Suprapubic skin (tissue), 4 donors: ENCODE measurements around the gene PFKFB2. TPM values are rescaled to one million over a fixed set of nuclear protein-coding genes. Genes with fewer than 3 reads are reported as not detected.

Source experiments
- DNase-seq, 2 donors: peaks; one replicate each; pipeline ENCODE4 v3.0.0-alpha.2; 2019; ENCODE audit warnings: low spot score in 2 of 2
- H3K27ac ChIP-seq: fragments of 200-600 bp; sonication (generic); one replicate; pipeline ENCODE4 v1.5.1; 2019
- H3K27me3 ChIP-seq: fragments of 200-600 bp; sonication (generic); one replicate; pipeline ENCODE4 v1.5.1; 2019
- H3K36me3 ChIP-seq: fragments of 200-600 bp; sonication (generic); one replicate; pipeline ENCODE4 v1.5.1; 2019
- H3K4me1 ChIP-seq: fragments of 200-600 bp; sonication (generic); one replicate; pipeline ENCODE4 v1.5.1; 2019
- H3K4me3 ChIP-seq: fragments of 200-600 bp; sonication (generic); one replicate; pipeline ENCODE4 v1.5.1; 2019; ENCODE audit warnings: mild to moderate bottlenecking
- H3K9me3 ChIP-seq: fragments of 200-600 bp; sonication (generic); one replicate; pipeline ENCODE4 v1.5.1; 2019
- EP300 ChIP-seq: sonication (generic); formaldehyde crosslinking; IDR thresholded peaks from one replicate; pipeline ENCODE4 v1.6.1; 2017; ENCODE audit warnings: antibody characterized with exemption
- POLR2A ChIP-seq, 2 donors: fragments of 450-650 bp; IDR thresholded peaks; one replicate each; pipeline ENCODE4 v1.6.1; 2017; ENCODE audit warnings: antibody characterized with exemption in 2 of 2, mild to moderate bottlenecking in 2 of 2, moderate library complexity in 2 of 2
- POLR2AphosphoS5 ChIP-seq, 3 donors: sonication (generic); formaldehyde crosslinking; IDR thresholded peaks; one replicate each; pipeline ENCODE4 v1.6.1; 2017; ENCODE audit warnings: antibody characterized with exemption in 3 of 3
- WGBS: methylation state at CpG from one replicate; pipeline ENCODE4 v1.1.5; 2018; 5-methylcytosine and 5-hydroxymethylcytosine counted together
- total RNA-seq, 4 donors: library from RNA; depleted of rRNA; stranded (reverse); fragments of >200 nt; gene quantifications; one replicate each; pipeline ENCODE4 v1.1.0, GENCODE V29; 2016
- TF ChIP-seq, protein P1 (sequence below), 2 donors: fragments of 200-600 bp in 1 of 2; fragments of 450-650 bp in 1 of 2; sonication (generic) in 1 of 2; IDR thresholded peaks; one replicate each; pipeline ENCODE4 v1.5.1; 2016 to 2019; ENCODE audit warnings: antibody characterized with exemption in 2 of 2, mild to moderate bottlenecking in 1 of 2, moderate library complexity in 1 of 2

PFKFB2 gene
- total RNA-seq, 4 donors from 2014 or later, result 11.8 to 33.1 (median 17.1) TPM

DNA sequence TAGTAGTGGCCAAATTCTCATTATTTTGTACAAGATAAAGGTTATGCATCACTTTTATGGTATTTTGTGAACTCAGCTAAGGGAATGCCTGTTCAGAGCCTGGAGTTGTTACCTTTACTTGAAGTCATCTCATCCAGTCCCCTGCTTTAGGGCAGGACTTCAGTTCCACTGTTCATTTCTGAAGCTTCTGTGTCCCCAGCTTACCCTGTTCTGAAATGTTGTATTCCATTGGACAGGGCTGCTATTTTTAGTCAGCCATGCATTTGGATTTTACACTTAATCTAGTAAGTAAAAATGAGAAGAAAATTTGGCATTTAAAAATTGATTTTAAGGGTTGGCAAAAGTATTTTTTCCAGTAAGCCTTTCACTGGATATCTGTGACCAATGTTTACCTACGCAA, 23.9 kb downstream of the PFKFB2 start:
- WGBS, result 92% methylated on average over 1 of the region's 1 CpG
- Histone ChIP-seq H3K4me3 (no peak overlapping the region), H3K27ac (no peak overlapping the region), H3K36me3 (peaks cover 16% of the 10 kb centered on the region), H3K9me3 (no peaks in the 10 kb centered on the region), H3K27me3 (no peaks in the 10 kb centered on the region), H3K4me1 (peaks cover 21% of the 10 kb centered on the region)
- TF ChIP-seq POLR2A (IDR thresholded peaks at IDR 0.05), result no peak
- TF ChIP-seq, protein P1, sequence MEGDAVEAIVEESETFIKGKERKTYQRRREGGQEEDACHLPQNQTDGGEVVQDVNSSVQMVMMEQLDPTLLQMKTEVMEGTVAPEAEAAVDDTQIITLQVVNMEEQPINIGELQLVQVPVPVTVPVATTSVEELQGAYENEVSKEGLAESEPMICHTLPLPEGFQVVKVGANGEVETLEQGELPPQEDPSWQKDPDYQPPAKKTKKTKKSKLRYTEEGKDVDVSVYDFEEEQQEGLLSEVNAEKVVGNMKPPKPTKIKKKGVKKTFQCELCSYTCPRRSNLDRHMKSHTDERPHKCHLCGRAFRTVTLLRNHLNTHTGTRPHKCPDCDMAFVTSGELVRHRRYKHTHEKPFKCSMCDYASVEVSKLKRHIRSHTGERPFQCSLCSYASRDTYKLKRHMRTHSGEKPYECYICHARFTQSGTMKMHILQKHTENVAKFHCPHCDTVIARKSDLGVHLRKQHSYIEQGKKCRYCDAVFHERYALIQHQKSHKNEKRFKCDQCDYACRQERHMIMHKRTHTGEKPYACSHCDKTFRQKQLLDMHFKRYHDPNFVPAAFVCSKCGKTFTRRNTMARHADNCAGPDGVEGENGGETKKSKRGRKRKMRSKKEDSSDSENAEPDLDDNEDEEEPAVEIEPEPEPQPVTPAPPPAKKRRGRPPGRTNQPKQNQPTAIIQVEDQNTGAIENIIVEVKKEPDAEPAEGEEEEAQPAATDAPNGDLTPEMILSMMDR (IDR thresholded peaks at IDR 0.05), result no peak
- no peak for TF ChIP-seq EP300
- no peak for TF ChIP-seq POLR2AphosphoS5 (IDR thresholded peaks at IDR 0.05)
- DNase-seq, result no peak

DNA sequence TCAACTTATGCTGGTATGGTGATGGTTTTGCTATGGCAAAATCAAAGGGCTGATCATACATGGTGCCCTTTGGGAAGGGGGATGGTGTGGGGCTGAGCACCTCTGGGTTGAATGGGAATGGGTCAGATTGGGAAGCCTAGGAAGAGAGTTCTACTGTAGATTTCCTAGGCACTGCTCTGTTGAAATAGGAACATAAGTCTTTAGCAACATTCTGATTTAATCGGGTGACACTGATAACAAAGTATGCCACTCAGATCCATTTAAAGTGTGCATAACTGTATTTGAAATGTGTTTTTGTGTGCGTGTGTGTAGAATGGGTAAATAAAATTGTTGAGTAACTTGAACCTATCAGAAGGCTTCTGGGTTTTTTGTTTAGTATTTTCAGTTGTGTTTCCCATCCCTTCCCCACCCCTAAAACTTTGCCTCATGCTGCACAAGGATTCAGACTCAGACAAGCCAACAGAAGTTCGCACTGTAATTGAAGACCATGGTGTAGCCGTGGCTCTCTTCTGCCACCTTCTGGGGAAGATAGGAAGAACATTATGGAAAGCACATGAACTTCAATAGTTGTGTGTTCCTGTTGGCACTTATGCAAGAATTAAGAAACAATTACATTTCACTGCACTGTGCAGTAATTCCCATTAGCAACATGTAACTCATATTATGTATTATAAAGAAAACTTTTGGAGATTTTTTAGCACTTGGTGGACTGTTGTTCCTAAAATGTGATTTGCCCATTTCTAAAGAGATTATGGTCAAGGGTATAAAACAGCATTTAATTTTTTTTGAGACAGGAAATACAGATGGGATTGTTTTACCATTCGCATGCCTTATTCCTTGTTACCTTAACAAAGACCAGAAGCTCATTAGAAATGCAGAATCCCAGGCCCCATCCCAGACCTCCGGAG, 24.6 kb downstream of the PFKFB2 start:
- Histone ChIP-seq H3K27me3 (no peaks in the 10 kb centered on the region), H3K27ac (no peak overlapping the region), H3K4me1 (peaks cover 21% of the 10 kb centered on the region), H3K36me3 (peaks cover 9% of the 10 kb centered on the region), H3K9me3 (no peaks in the 10 kb centered on the region), H3K4me3 (no peak overlapping the region)
- TF ChIP-seq, protein P1 (IDR thresholded peaks at IDR 0.05), result peak; percentile 79 to 87
- no peak for TF ChIP-seq POLR2AphosphoS5 (IDR thresholded peaks at IDR 0.05)
- DNase-seq, result no peak
- WGBS, result 36% methylated on average over 6 of the region's 6 CpGs

DNA sequence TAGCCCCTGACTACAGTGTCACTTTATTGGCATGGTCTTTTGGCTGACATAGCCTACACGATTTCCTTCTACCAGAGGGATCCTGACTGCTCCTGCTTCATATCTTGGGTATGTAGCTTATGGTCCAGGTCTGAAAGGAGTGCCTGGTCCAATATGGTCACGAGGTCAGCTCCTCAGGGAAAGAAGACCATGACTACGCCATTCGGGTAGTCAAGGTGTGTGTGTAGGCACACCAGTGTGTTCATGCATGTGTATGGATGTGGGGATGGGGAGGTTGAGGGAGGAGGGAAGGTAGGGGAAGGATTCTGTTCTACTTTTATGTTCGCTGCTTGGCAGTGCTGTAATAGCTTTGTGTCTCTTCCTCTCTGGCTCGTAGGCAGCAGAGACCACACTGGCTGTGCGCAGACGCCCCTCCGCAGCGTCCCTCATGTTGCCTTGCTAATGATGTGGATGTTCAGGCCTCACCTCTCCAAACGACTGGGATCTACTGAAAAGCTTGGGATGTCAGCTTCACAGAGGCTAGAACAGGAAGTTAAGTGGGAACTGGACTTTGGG, 25.6 kb downstream of the PFKFB2 start:
- peaks cover 21% of the 10 kb centered on the region for H3K4me1 ChIP-seq
- H3K9me3 ChIP-seq, result no peaks in the 10 kb centered on the region
- no peak for DNase-seq
- 88% methylated on average over 11 of the region's 11 CpGs for WGBS
- no peaks in the 10 kb centered on the region for H3K36me3 ChIP-seq
- TF ChIP-seq EP300 (no peak), POLR2AphosphoS5 (IDR thresholded peaks at IDR 0.05) (no peak), POLR2A (IDR thresholded peaks at IDR 0.05) (no peak)
- TF ChIP-seq, protein P1 (IDR thresholded peaks at IDR 0.05), result no peak
- H3K4me3 ChIP-seq, result no peak overlapping the region
- no peak overlapping the region for H3K27ac ChIP-seq
- no peaks in the 10 kb centered on the region for H3K27me3 ChIP-seq

DNA sequence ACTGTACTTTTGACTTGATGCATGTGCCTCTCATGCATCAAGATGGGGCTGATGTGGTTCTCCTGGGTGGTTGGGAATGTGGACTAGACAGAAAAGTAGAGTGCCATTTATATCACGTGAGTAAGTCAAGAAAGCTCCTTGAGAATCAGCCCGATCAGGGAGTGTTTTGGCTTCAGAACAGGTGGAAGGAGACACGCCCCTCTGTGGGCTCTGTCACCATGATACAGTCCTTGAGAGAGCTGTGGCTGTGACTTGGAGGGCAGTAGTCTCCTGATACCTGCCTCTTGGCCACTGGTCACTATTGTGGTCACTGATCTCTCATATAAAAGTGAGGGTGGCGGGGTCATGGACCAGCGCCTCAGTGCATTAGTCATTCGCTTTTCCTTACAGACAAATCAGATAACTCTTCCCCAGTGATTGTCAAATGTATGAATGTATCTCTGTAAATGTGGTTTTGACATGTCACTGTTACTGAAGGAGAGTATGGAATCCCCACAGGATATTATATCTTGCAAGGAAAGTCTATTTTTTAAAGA, 26.7 kb downstream of the PFKFB2 start:
- DNase-seq, result no peak
- Histone ChIP-seq H3K36me3 (no peaks in the 10 kb centered on the region), H3K9me3 (no peaks in the 10 kb centered on the region), H3K4me3 (no peak overlapping the region), H3K27me3 (no peaks in the 10 kb centered on the region), H3K27ac (no peak overlapping the region), H3K4me1 (peaks cover 19% of the 10 kb centered on the region)
- TF ChIP-seq, protein P1 (IDR thresholded peaks at IDR 0.05), result no peak
- TF ChIP-seq POLR2AphosphoS5 (IDR thresholded peaks at IDR 0.05) (no peak), EP300 (no peak), POLR2A (IDR thresholded peaks at IDR 0.05) (no peak)
- WGBS, result 70% methylated on average over 6 of the region's 6 CpGs

DNA sequence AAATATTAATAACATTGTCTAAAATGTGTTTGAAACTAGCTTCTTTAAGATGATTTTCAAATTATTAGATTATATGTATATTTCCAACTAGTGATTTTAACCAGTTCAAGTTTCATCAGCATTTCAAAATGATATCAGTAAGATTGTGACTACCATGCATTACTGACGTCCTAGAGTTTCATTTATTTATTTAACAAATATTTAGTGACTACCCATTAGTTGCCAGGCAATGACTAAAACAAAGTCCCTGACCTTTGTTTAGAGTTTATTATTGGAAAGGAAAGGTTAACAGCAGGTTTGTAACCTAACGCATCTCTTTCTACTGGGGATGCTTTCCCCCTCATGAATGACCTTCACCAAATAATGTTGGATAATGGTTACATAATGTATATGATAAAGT, 28.0 kb downstream of the PFKFB2 start:
- H3K9me3 ChIP-seq, result no peaks in the 10 kb centered on the region
- DNase-seq, result no peak
- H3K27ac ChIP-seq, result no peak overlapping the region
- peaks cover 17% of the 10 kb centered on the region for H3K4me1 ChIP-seq
- TF ChIP-seq, protein P1 (IDR thresholded peaks at IDR 0.05), result no peak
- no peak for TF ChIP-seq EP300
- TF ChIP-seq POLR2AphosphoS5 (IDR thresholded peaks at IDR 0.05), result no peak
- WGBS, result 74% methylated on average over 2 of the region's 2 CpGs
- H3K4me3 ChIP-seq, result no peak overlapping the region
- H3K27me3 ChIP-seq, result no peaks in the 10 kb centered on the region
- H3K36me3 ChIP-seq, result no peaks in the 10 kb centered on the region
